ENCODE results near the gene IGFBP5. TPM values are rescaled to one million over a fixed set of nuclear protein-coding genes. Genes with fewer than 3 reads are reported as not detected.

Gene IGFBP5
- total RNA-seq, 1 experiment from 2014 or later, result not detected

GRCh38 chr2:216693414-216694080 is 1.8 kb downstream of the IGFBP5 start:
- no peak for DNase-seq (ENCODE audit: unreplicated experiment)
- Mint-ChIP-seq H3K9me3 (ENCODE audit: unreplicated experiment) (no peaks in the 10 kb centered on the region), H3K36me3 (ENCODE audit: insufficient read depth, unreplicated experiment) (no peaks in the 10 kb centered on the region), H3K4me3 (ENCODE audit: unreplicated experiment) (peak overlapping the region; percentile 72), H3K27ac (ENCODE audit: low read depth, unreplicated experiment) (no peak overlapping the region), H3K27me3 (ENCODE audit: insufficient read depth, unreplicated experiment) (no peaks in the 10 kb centered on the region), H3K4me1 (ENCODE audit: insufficient read depth, unreplicated experiment) (peaks cover 33% of the 10 kb centered on the region)
- intact Hi-C loops (cut with micrococcal nuclease), result no loop called here
- ChIA-PET POLR2A (interaction anchor here (0.5 to 1.3 kb wide), 4 partner anchors 9 to 1064 kb away, joined by 3 to 5 read pairs (median 4); no protein-coding TSS in a partner anchor), CTCF (interaction anchor here (0.6 to 6.0 kb wide), 9 partner anchors 21 to 1018 kb away, joined by 3 to 60 read pairs (median 5); no protein-coding TSS in a partner anchor)
- no TSS peak for BruUV-seq (replicated peaks)
- TF ChIP-seq CTCF (IDR thresholded peaks at IDR 0.05; ENCODE audit: unreplicated experiment), result no peak

DNA sequence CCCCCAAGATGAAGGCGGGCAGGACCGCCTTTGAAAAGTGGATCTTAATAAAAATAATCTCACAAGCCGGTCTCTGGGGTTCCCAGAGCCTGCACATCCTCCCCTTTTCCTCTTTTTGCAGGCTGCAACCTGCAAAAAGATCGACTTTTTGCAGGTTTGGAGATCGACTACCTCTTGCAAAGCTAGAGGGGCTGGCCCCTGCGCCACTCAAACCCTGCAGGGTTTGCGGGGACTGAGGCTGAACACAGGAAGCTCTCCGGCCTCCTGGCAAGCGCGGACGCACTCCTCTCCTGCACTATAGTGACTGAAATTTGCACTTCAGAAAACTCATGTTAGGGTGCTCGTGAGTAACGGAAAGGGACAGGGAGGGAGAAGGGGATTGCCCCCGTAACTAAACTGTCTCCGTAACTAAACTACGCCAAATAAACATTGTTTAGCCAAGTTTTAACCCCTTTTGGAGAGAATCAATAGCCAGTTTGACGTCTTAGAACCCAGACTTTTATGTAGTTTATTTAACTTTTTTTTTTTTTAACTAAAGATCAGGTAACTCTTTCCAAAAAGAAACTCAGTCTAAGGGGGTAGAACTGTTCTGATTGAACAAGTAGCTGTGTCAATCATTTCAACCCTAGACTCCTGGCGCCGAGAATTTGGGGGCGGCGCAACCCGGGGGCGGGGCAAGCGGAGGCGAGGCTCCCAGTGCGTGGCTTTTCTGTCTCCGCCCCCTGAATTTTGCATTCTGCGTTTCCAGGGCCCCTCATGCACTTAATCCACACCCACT is 2.5 kb downstream of the IGFBP5 start:
- CTCF ChIA-PET, result interaction anchor here (0.6 to 1.8 kb wide), 4 partner anchors 22 to 1019 kb away, joined by 5 to 9 read pairs (median 6); no protein-coding TSS in a partner anchor

DNA sequence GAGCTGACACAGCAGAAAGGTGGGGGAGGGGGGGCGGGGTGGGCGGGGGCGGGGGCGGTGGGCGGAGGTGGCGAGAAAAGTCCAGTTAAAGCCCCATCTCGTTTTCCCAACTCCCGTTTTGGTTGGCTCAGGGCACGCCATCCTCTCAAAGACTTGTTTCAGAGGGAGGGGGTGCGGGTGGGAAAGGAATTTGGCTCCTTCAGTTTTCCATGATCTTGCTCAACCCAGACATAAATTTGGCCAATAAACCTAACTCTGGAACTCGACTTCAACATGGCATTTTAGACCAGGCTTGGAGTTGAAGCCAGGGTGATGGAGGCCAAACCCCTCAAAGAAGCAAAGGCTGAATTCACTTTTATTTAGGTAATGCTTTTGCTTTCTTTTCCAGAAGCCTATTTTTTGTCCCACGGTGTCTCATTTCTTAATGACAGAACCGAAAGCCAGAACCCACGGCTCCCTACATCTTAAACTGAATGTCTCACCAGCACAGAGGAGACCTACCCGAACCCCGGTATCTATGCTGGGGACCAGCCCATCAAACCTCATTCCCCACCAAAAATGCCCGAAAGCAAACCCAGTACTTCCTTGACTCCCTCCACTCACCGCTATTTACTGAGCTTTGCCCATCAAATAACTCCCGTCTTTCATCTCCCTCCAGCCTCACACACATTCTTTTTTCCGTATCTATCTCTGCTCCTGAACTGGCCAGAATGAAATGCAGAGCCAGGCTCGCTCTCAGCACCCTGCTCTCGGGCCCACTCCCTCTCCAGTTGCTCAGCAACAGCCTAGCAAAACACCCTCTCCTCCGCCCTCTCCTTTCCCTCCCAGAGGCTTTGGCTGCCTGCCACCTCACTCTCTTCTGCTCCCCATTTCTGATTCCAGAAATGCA is 4.3 kb downstream of the IGFBP5 start:
- H3K36me3 Mint-ChIP-seq (ENCODE audit: insufficient read depth, unreplicated experiment), result no peaks in the 10 kb centered on the region
- POLR2A ChIA-PET, result interaction anchor here (1.1 kb wide), 1 partner anchor 9 kb away, joined by 3 read pairs; no protein-coding TSS in a partner anchor
- peak overlapping the region; percentile 43 for H3K27ac Mint-ChIP-seq (ENCODE audit: low read depth, unreplicated experiment)
- intact Hi-C loops (cut with micrococcal nuclease), result no loop called here
- CTCF ChIA-PET, result interaction anchor here (0.5 to 0.8 kb wide), 3 partner anchors 12 to 502 kb away, joined by 3 read pairs; no protein-coding TSS in a partner anchor
- H3K4me1 Mint-ChIP-seq (ENCODE audit: insufficient read depth, unreplicated experiment), result peaks cover 25% of the 10 kb centered on the region
- peak; percentile 54 for DNase-seq (ENCODE audit: unreplicated experiment)
- BruUV-seq (replicated peaks), result no TSS peak
- H3K27me3 Mint-ChIP-seq (ENCODE audit: insufficient read depth, unreplicated experiment), result no peaks in the 10 kb centered on the region
- H3K4me3 Mint-ChIP-seq (ENCODE audit: unreplicated experiment), result peak overlapping the region; percentile 72
- no peaks in the 10 kb centered on the region for H3K9me3 Mint-ChIP-seq (ENCODE audit: unreplicated experiment)
- no peak for TF ChIP-seq CTCF (IDR thresholded peaks at IDR 0.05; ENCODE audit: unreplicated experiment)

More for the DNA sequence above, 2.5 kb downstream of the IGFBP5 start:
- no peaks in the 10 kb centered on the region for H3K27me3 Mint-ChIP-seq (ENCODE audit: insufficient read depth, unreplicated experiment)
- POLR2A ChIA-PET, result interaction anchor here (0.5 to 1.3 kb wide), 5 partner anchors 8 to 1065 kb away, joined by 3 to 5 read pairs (median 4); no protein-coding TSS in a partner anchor
- no TSS peak for BruUV-seq (replicated peaks)
- H3K4me1 Mint-ChIP-seq (ENCODE audit: insufficient read depth, unreplicated experiment), result peaks cover 33% of the 10 kb centered on the region
- peak overlapping the region; percentile 46 for H3K27ac Mint-ChIP-seq (ENCODE audit: low read depth, unreplicated experiment)
- no peak for TF ChIP-seq CTCF (IDR thresholded peaks at IDR 0.05; ENCODE audit: unreplicated experiment)
- peak; percentile 68 for DNase-seq (ENCODE audit: unreplicated experiment)
- intact Hi-C loops (cut with micrococcal nuclease), result no loop called here
- H3K4me3 Mint-ChIP-seq (ENCODE audit: unreplicated experiment), result peak overlapping the region; percentile 72
- H3K36me3 Mint-ChIP-seq (ENCODE audit: insufficient read depth, unreplicated experiment), result no peaks in the 10 kb centered on the region
- H3K9me3 Mint-ChIP-seq (ENCODE audit: unreplicated experiment), result no peaks in the 10 kb centered on the region

Data from MCF 10A (cell line).